ENCODE measurements around the gene LARP1.
"Not testable (repeated sequence)": the region's sequence is repeated elsewhere in the genome, so short reads cannot be mapped to it uniquely, and the experiment has no call there.

The LARP1 gene

DNA sequence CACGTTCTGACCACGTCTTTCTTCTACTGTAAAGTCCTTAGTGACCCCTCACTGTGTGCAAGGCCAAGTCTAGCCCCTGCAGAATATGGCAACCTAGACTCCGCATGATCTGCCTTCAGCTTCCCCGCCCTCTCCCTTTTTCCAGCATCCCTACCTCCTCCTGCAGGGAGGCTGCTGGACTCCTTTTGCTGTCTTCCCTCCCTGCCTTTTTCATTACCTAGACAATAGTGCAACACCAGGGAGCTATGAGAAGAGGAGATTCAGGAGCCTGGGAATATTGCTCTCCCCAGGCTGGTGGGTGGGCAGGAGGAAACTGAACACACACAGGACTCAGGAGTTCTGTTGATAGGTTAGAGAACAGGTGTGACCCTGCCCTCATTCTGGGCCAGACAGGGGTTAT, 33.1 kb upstream of the LARP1 start:
- Histone ChIP-seq H3K4me3 (ENCODE audit: low read length) (no peak overlapping the region), H3K4me1 (ENCODE audit: control insufficient read depth, insufficient read depth, low read length) (peaks cover 13% of the 10 kb centered on the region), H3K9me3 (ENCODE audit: control insufficient read depth, low read length) (no peaks in the 10 kb centered on the region), H3K27me3 (replicated peaks; ENCODE audit: control insufficient read depth, insufficient read depth, low read length) (no peaks in the 10 kb centered on the region), H3K36me3 (ENCODE audit: control insufficient read depth, insufficient read depth, low read length, severe bottlenecking) (no peaks in the 10 kb centered on the region), H3K9ac (ENCODE audit: low read length) (no peak overlapping the region)
- no peak for DNase-seq (ENCODE audit: low read depth)

DNA sequence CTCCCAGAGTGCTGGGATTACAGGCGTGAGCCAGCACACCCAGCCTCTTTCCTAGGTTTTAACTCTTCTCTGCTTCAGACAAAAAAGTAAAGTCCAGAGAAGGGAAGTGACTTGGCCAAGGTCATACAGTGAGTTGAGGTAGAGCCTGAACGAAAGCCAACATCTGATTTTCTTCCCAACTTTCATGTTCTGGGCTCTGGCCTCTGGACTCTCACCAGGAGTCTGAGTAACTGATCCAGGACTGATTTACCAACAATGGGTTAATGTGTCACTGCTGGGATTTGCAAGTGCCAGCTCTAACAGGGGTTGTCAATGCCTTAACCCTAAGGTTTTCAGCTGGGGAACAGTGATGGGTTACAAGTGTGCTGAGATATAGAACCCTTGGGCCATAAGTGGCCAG, 32.2 kb upstream of the LARP1 start:
- Histone ChIP-seq H3K36me3 (ENCODE audit: control insufficient read depth, insufficient read depth, low read length, severe bottlenecking) (no peaks in the 10 kb centered on the region), H3K4me1 (ENCODE audit: control insufficient read depth, insufficient read depth, low read length) (peaks cover 22% of the 10 kb centered on the region), H3K9me3 (ENCODE audit: control insufficient read depth, low read length) (no peaks in the 10 kb centered on the region), H3K27me3 (replicated peaks; ENCODE audit: control insufficient read depth, insufficient read depth, low read length) (no peaks in the 10 kb centered on the region), H3K4me3 (ENCODE audit: low read length) (no peak overlapping the region), H3K9ac (ENCODE audit: low read length) (no peak overlapping the region)
- DNase-seq (ENCODE audit: low read depth) = no peak

DNA sequence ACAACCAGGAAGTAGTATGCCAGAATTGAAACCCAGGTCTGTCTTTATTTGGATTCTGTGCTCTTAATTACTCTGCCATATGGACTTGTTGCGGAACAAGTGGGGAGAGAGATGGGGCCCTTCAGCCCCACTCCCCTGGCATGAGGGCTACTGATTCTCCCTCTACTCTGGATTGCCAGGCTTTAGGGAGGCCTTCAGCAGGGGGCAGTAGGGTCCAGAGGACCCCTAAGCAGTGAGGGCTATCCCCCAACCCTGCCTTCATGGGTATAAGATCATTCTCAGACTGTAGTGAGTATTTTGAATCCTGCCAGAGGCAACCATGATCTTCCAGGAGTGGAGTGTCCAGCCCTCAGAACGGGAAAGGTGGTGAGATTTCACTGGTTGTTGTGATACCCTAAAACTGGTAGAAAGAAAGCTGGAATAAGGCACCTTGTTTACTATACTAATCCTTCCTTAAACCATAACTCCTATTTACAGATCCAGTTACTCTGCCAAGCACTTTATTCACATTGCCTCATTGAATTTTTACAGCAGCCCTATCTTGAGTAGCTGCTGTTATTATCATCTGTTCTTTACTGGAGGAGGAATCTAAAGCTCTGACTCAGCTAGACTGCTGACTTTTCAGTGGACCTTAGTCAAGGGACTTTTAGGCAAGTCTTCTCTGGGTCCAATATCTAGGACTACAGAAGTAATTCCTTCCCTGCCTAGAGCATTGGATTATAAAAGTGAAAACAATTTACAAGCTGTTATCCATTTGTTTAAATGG, 31.3 kb upstream of the LARP1 start:
- no peaks in the 10 kb centered on the region for H3K36me3 ChIP-seq (ENCODE audit: control insufficient read depth, insufficient read depth, low read length, severe bottlenecking)
- H3K9me3 ChIP-seq (ENCODE audit: control insufficient read depth, low read length) = no peaks in the 10 kb centered on the region
- H3K4me1 ChIP-seq (ENCODE audit: control insufficient read depth, insufficient read depth, low read length) = peaks cover 25% of the 10 kb centered on the region
- no peaks in the 10 kb centered on the region for H3K27me3 ChIP-seq (replicated peaks; ENCODE audit: control insufficient read depth, insufficient read depth, low read length)
- H3K9ac ChIP-seq (ENCODE audit: low read length) = no peak overlapping the region
- H3K4me3 ChIP-seq (ENCODE audit: low read length) = no peak overlapping the region
- peak; percentile 66 for DNase-seq (ENCODE audit: low read depth)

DNA sequence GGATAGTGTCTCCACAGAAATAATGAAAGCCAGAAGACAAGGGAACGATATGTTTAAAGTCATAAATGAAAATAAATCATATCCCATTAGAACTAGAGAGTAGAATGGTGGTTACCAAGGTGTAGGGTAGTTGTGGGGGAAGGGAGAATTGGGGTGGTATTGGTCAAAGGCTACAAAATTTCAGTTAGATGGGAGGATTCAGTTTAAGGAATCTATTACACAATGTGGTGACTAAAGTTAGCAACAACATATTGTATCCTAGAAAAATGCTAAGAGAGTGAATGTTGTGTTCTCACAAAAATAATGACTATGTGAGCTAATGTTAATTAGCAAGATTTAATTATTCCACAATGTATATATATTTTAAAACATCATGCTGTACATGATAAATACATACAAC, 27.8 kb upstream of the LARP1 start:
- no peak overlapping the region for H3K9ac ChIP-seq (ENCODE audit: low read length)
- no peak for DNase-seq (ENCODE audit: low read depth)
- peaks cover 25% of the 10 kb centered on the region for H3K4me1 ChIP-seq (ENCODE audit: control insufficient read depth, insufficient read depth, low read length)
- no peaks in the 10 kb centered on the region for H3K27me3 ChIP-seq (replicated peaks; ENCODE audit: control insufficient read depth, insufficient read depth, low read length)
- H3K4me3 ChIP-seq (ENCODE audit: low read length) = no peak overlapping the region
- no peaks in the 10 kb centered on the region for H3K36me3 ChIP-seq (ENCODE audit: control insufficient read depth, insufficient read depth, low read length, severe bottlenecking)
- H3K9me3 ChIP-seq (ENCODE audit: control insufficient read depth, low read length) = no peaks in the 10 kb centered on the region

DNA sequence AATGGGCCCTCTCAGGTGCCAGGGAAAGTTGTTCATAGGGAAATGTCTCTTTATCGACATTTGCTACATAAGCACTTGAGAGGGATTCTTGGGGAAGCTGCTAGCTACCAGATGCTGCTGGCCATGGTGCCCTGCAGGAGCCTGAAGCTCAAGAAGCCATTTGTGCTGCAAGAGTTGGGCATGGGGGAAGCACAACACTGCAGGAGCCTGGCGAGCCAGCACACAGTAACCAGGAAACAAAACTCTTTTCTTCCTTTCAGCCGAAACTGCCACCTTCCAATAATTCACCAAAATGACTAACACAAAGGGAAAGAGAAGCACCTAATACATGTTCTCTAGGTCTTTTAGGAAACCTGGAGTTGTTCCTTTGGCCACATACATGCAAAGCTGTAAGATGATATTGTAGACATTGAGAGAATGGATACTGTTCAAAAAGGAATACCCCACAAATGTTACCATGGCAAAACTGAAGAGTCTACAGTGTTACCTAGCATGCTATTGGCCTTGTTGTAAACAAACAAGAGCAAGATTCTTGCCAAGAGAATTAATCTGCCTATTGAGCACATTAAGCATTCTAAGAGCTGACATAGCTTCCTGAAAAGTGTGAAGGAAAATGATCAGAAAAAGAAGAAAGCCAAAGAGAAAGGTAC, 26.1 kb upstream of the LARP1 start:
- Histone ChIP-seq H3K4me1 (ENCODE audit: control insufficient read depth, insufficient read depth, low read length) (peaks cover 20% of the 10 kb centered on the region), H3K27me3 (replicated peaks; ENCODE audit: control insufficient read depth, insufficient read depth, low read length) (no peaks in the 10 kb centered on the region), H3K9ac (ENCODE audit: low read length) (no peak overlapping the region), H3K4me3 (ENCODE audit: low read length) (no peak overlapping the region), H3K9me3 (ENCODE audit: control insufficient read depth, low read length) (no peaks in the 10 kb centered on the region), H3K36me3 (ENCODE audit: control insufficient read depth, insufficient read depth, low read length, severe bottlenecking) (no peaks in the 10 kb centered on the region)
- no peak for DNase-seq (ENCODE audit: low read depth)

DNA sequence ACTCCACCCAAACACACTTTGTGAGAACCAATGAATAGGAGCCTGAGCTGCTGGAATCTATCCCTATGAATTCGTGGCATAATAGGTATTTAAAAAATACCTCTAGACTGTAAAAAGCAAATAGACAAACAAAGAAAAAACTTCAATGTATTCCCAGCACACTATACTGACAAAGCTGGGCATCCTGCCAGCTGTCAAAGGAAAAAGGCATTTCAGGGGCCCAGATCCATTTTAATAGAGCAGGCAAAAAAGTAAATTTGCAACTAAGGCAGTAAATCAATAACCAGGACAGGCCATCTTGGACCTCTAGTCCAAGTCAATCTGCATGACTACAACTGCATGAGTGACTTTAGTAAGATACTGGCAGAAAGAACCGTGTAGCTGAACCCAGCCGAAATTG, 25.6 kb upstream of the LARP1 start:
- Histone ChIP-seq H3K4me3 (ENCODE audit: low read length) (no peak overlapping the region), H3K9ac (ENCODE audit: low read length) (no peak overlapping the region)

DNA sequence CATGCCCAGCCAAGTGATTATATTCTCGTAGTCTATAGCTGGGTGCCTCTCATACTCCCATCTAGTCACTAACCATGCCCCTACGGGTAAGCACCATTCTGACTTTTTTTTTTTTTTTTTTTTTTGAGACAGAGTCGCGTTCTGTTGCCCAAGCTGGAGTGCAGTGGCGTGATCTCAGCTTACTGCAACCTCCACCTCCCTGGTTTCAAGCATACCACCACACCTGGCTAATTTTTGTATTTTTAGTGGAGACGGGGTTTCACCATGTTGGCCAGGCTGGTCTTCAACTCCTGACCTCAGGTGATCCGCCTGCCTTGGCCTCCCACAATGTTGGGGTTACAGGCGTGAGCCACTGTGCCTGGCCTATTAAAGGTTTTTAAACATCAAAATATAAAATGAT, 24.4 kb upstream of the LARP1 start:
- H3K9ac ChIP-seq (ENCODE audit: low read length); H3K9me3 ChIP-seq (ENCODE audit: control insufficient read depth, low read length); H3K4me3 ChIP-seq (ENCODE audit: low read length); DNase-seq (ENCODE audit: low read depth); H3K36me3 ChIP-seq (ENCODE audit: control insufficient read depth, insufficient read depth, low read length, severe bottlenecking); H3K27me3 ChIP-seq (replicated peaks; ENCODE audit: control insufficient read depth, insufficient read depth, low read length): not testable (repeated sequence)
- H3K4me1 ChIP-seq (ENCODE audit: control insufficient read depth, insufficient read depth, low read length) = peaks cover 13% of the 10 kb centered on the region

More for the DNA sequence above, 25.6 kb upstream of the LARP1 start:
- H3K9me3 ChIP-seq (ENCODE audit: control insufficient read depth, low read length) = no peaks in the 10 kb centered on the region
- no peak for DNase-seq (ENCODE audit: low read depth)
- H3K27me3 ChIP-seq (replicated peaks; ENCODE audit: control insufficient read depth, insufficient read depth, low read length) = no peaks in the 10 kb centered on the region
- no peaks in the 10 kb centered on the region for H3K36me3 ChIP-seq (ENCODE audit: control insufficient read depth, insufficient read depth, low read length, severe bottlenecking)
- peaks cover 14% of the 10 kb centered on the region for H3K4me1 ChIP-seq (ENCODE audit: control insufficient read depth, insufficient read depth, low read length)

DNA sequence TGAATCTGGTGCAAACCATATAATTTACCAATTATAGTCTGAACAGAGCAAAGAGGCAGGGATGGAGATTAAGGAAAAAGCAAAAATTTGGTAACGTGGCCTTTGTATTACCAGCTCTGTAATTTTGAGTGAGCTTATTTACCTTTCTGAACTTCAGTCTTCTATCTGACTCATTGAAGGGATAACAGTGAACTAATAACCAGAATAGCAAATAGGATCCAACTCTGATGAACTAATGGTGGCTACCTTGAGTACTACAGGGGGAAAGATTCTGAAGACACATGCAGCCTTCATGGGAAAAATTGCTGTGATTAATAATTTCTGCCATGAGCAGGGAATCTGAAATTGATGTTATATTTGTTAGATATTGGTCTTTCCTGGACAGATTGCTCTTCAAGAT, 23.0 kb upstream of the LARP1 start:
- DNase-seq (ENCODE audit: low read depth) = no peak
- no peak overlapping the region for H3K9ac ChIP-seq (ENCODE audit: low read length)
- peaks cover 10% of the 10 kb centered on the region for H3K4me1 ChIP-seq (ENCODE audit: control insufficient read depth, insufficient read depth, low read length)
- H3K36me3 ChIP-seq (ENCODE audit: control insufficient read depth, insufficient read depth, low read length, severe bottlenecking) = no peaks in the 10 kb centered on the region
- no peak overlapping the region for H3K4me3 ChIP-seq (ENCODE audit: low read length)
- H3K27me3 ChIP-seq (replicated peaks; ENCODE audit: control insufficient read depth, insufficient read depth, low read length) = no peaks in the 10 kb centered on the region
- no peaks in the 10 kb centered on the region for H3K9me3 ChIP-seq (ENCODE audit: control insufficient read depth, low read length)

DNA sequence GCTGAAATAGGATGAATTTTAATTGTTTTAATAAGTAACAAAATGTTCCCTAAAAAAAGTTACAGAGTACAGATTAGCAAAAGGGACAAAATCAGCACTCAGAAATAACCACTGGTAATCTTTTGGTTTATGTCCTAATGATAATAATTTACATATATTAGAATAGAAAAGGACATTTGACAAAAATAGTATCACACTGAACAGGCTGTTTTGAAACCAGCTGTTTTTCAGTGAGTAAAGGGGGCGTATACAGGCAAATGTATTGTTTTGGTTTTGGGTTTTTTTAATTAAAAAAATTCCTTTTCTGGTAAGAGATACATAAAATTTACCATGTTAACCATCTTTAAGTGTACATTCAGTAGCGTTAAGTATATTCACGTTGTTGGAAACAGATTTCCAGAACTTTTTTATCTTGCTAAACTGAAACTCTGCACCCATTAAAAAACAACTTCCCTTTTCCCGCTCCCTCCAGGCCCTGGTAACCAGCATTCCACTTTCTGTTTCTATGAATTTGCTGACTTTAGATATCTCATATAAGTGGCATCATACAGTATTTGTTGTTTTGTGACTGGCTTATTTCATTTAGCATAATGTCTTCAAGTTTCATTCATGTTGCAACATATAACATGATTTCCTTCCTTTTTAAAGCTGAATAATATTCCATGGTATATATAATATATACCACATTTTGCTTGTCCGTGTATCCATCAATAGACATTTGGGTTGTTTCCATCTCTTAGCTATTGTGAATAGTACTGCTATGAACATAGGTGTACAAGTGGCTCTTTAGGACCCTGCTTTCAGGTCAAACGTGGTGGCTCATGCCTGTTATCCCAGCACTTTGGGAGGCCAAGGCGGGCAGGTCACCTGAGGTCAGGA, 20.6 kb upstream of the LARP1 start:
- Histone ChIP-seq H3K27me3 (replicated peaks; ENCODE audit: control insufficient read depth, insufficient read depth, low read length) (no peaks in the 10 kb centered on the region), H3K9ac (ENCODE audit: low read length) (no peak overlapping the region), H3K9me3 (ENCODE audit: control insufficient read depth, low read length) (no peaks in the 10 kb centered on the region), H3K36me3 (ENCODE audit: control insufficient read depth, insufficient read depth, low read length, severe bottlenecking) (no peaks in the 10 kb centered on the region), H3K4me1 (ENCODE audit: control insufficient read depth, insufficient read depth, low read length) (no peaks in the 10 kb centered on the region), H3K4me3 (ENCODE audit: low read length) (no peak overlapping the region)
- DNase-seq (ENCODE audit: low read depth) = no peak

DNA sequence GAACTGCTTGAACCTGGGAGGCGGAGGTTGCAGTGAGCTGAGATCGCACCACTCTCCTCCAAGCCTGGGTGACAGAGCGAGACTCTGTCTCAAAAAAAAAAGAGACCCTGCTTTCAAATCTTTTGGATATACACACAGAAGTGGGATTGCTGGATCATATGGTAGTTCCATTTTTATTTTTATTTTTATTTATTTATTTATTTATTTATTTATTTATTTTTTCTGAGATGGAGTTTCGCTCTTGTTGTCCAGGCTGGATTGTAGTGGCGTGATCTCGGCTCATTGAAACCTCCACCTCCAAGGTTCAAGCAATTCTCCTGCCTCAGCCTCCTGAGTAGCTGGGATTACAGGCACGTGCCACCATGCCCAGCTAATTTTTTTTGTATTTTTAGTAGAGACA, 19.8 kb upstream of the LARP1 start:
- H3K9me3 ChIP-seq (ENCODE audit: control insufficient read depth, low read length) = not testable (repeated sequence)

DNA sequence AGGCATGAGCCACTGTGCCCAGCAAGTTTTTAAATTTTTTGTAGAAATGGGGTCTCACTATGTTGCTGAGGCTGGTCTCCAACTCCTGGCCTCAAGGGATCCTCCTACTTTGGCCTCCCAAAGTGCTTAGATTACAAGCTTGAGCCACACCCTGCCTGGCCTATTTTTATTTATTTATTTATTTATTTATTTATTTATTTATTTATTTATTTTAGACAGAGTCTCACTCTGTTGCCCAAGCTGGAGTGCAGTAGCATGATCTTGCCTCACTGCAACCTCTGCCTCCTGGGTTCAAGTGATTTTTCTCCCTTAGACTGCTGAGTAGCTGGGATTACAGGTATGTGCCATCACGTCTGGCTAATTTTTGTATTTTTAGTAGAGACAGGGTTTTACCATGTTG, 18.8 kb upstream of the LARP1 start:
- not testable (repeated sequence) for H3K9me3 ChIP-seq (ENCODE audit: control insufficient read depth, low read length); H3K27me3 ChIP-seq (replicated peaks; ENCODE audit: control insufficient read depth, insufficient read depth, low read length); H3K4me3 ChIP-seq (ENCODE audit: low read length); H3K9ac ChIP-seq (ENCODE audit: low read length); H3K36me3 ChIP-seq (ENCODE audit: control insufficient read depth, insufficient read depth, low read length, severe bottlenecking); DNase-seq (ENCODE audit: low read depth)
- peaks cover 13% of the 10 kb centered on the region for H3K4me1 ChIP-seq (ENCODE audit: control insufficient read depth, insufficient read depth, low read length)

More for the DNA sequence above, 19.8 kb upstream of the LARP1 start:
- not testable (repeated sequence) for H3K9ac ChIP-seq (ENCODE audit: low read length); H3K36me3 ChIP-seq (ENCODE audit: control insufficient read depth, insufficient read depth, low read length, severe bottlenecking); H3K27me3 ChIP-seq (replicated peaks; ENCODE audit: control insufficient read depth, insufficient read depth, low read length); H3K4me3 ChIP-seq (ENCODE audit: low read length); H3K4me1 ChIP-seq (ENCODE audit: control insufficient read depth, insufficient read depth, low read length); DNase-seq (ENCODE audit: low read depth)
